H1 (cell line): ENCODE results near the gene AP2A2. TPM values are rescaled to one million over a fixed set of nuclear protein-coding genes. Genes with fewer than 3 reads are reported as not detected.

Experiments used
- ATF2 ChIP-seq: IDR thresholded peaks from 2 replicates; pipeline ENCODE4 v1.6.1; 2012; ENCODE audit warnings: low read length, inconsistent platforms
- ATF3 ChIP-seq: IDR thresholded peaks from 2 replicates; pipeline ENCODE4 v1.6.1; 2011; ENCODE audit warnings: low read depth, mild to moderate bottlenecking, low read length; ENCODE audit not compliant: insufficient read depth
- CBX5 ChIP-seq: fragments of 300-800, 300-1000 bp; sonication (generic); IDR thresholded peaks from 2 replicates; pipeline ENCODE4 v1.7.1; 2016; ENCODE audit warnings: antibody characterized with exemption, low read length, low read depth
- CEBPB ChIP-seq: IDR thresholded peaks from 2 replicates; pipeline ENCODE4 v1.6.1; 2012; ENCODE audit warnings: low read depth, low read length
- CHD2 ChIP-seq: IDR thresholded peaks from 2 replicates; pipeline ENCODE4 v1.6.1; 2012; ENCODE audit warnings: low read length, improper control_type of control experiment
- CTCF ChIP-seq, 3 experiments: IDR thresholded peaks; 1 replicate in 2 of 3; 2 replicates in 1 of 3; pipeline versions ENCODE4 v1.5.1 to v1.6.1; 2011; ENCODE audit warnings: low read length in 3 of 3, mild to moderate bottlenecking in 3 of 3, inconsistent platforms in 2 of 3, low read depth in 1 of 3, moderate library complexity in 1 of 3; ENCODE audit not compliant: insufficient read depth in 1 of 3; ENCODE audit errors: control extremely low read depth in 1 of 3
- FOSL1 ChIP-seq: IDR thresholded peaks from 2 replicates; pipeline ENCODE4 v1.6.1; 2011; ENCODE audit warnings: mild to moderate bottlenecking, low read depth, low read length, moderate library complexity; ENCODE audit not compliant: insufficient read depth
- GTF2F1 ChIP-seq: IDR thresholded peaks from 2 replicates; pipeline ENCODE4 v1.6.1; 2012; ENCODE audit warnings: low read depth, low read length, improper control_type of control experiment, borderline replicate concordance
- KDM5A ChIP-seq: fragments of 200-600 bp; IDR thresholded peaks from 2 replicates; pipeline ENCODE4 v1.7.1; 2012; ENCODE audit warnings: mild to moderate bottlenecking, low read length, inconsistent platforms, mixed read lengths
- MAFK ChIP-seq: IDR thresholded peaks from 2 replicates; pipeline ENCODE4 v1.6.1; 2012; ENCODE audit warnings: low read depth, mild to moderate bottlenecking, improper control_type of control experiment, low read length
- NRF1 ChIP-seq: IDR thresholded peaks from 2 replicates; pipeline ENCODE4 v1.6.1; 2011; ENCODE audit warnings: mild to moderate bottlenecking, low read depth, low read length, improper control_type of control experiment
- POLR2A ChIP-seq, 2 experiments: IDR thresholded peaks; 1 replicate in 1 of 2; 2 replicates in 1 of 2; pipeline ENCODE4 v1.6.1; 2011; ENCODE audit warnings: low read depth in 2 of 2, low read length in 2 of 2, mild to moderate bottlenecking in 2 of 2; ENCODE audit errors: control extremely low read depth in 1 of 2
- POLR2AphosphoS5 ChIP-seq: IDR thresholded peaks from 2 replicates; pipeline ENCODE4 v1.6.1; 2011; ENCODE audit warnings: low read depth, low read length
- RAD21 ChIP-seq, 2 experiments: IDR thresholded peaks in 1 of 2; conservative IDR thresholded peaks in 1 of 2; 2 replicates each; pipeline ENCODE4 v1.6.1; 2011; ENCODE audit warnings: low read depth in 2 of 2, low read length in 2 of 2, improper control_type of control experiment in 1 of 2, inconsistent platforms in 1 of 2, mild to moderate bottlenecking in 1 of 2, moderate library complexity in 1 of 2
- RNF2 ChIP-seq: fragments of 200-900, 300-1000 bp; sonication (generic); IDR thresholded peaks from 2 replicates; pipeline ENCODE4 v1.7.1; 2016; ENCODE audit warnings: borderline replicate concordance, low read depth, mild to moderate bottlenecking, antibody characterized with exemption, low read length; ENCODE audit not compliant: poor library complexity, severe bottlenecking; ENCODE audit errors: missing control alignments
- RXRA ChIP-seq: IDR thresholded peaks from 2 replicates; pipeline ENCODE4 v1.6.1; 2011; ENCODE audit warnings: low read depth, mild to moderate bottlenecking, low read length, moderate library complexity; ENCODE audit not compliant: insufficient read depth
- SAP30 ChIP-seq: fragments of 300-600 bp; sonication (generic); IDR thresholded peaks from 2 replicates; pipeline ENCODE4 v1.7.1; 2012; ENCODE audit warnings: low read length, moderate library complexity, mild to moderate bottlenecking, inconsistent platforms; ENCODE audit not compliant: insufficient read depth, insufficient replicate concordance
- SIRT6 ChIP-seq: IDR thresholded peaks from one replicate; pipeline ENCODE4 v1.7.1; 2012; ENCODE audit warnings: low read length, inconsistent platforms
- SP1 ChIP-seq: IDR thresholded peaks from 2 replicates; pipeline ENCODE4 v1.6.1; 2011; ENCODE audit warnings: low read depth, low read length
- SP4 ChIP-seq: IDR thresholded peaks from 2 replicates; pipeline ENCODE4 v1.6.1; 2012; ENCODE audit warnings: low read length, inconsistent platforms
- YY1 ChIP-seq: IDR thresholded peaks from 2 replicates; pipeline ENCODE4 v1.6.1; 2011; ENCODE audit warnings: low read depth, mild to moderate bottlenecking, low read length
- ZNF274 ChIP-seq: IDR thresholded peaks from 2 replicates; pipeline ENCODE4 v1.7.0; 2012; ENCODE audit warnings: low read length, borderline replicate concordance; ENCODE audit errors: extremely low read depth
- polyA plus RNA-seq, 7 experiments: library from polyadenylated mRNA; depleted of rRNA in 3 of 7; stranded (reverse) in 5 of 7; unstranded in 2 of 7; fragments of >200 nt in 5 of 7; fragments of 200-250 nt in 2 of 7; gene quantifications; 1 replicate in 5 of 7; 2 replicates in 1 of 7; 4 replicates in 1 of 7; pipeline versions ENCODE4 v1.2.1 to v1.2.3, GENCODE V29; 2011 to 2013; ENCODE audit warnings: missing spikeins in 2 of 7, mixed read lengths in 2 of 7
- total RNA-seq: library from RNA; stranded (reverse); fragmentation: NEBNext Ultra II Directional; extraction: Animal tissue kit (Norgen Biotek cat#: 25700); gene quantifications from 2 replicates; pipeline ENCODE4 v1.2.1, GENCODE V29; 2021

Gene AP2A2
- total and polyA plus RNA-seq, 2 of the 8 experiments (the other 6 are each of a cell fraction or from before 2014, with no cell fraction given): 50.0 to 65.0 TPM

GRCh38 chr11:975827-976226 lies 50.2 kb downstream of the AP2A2 start (continued):
- TF ChIP-seq POLR2A (IDR thresholded peaks at IDR 0.05; ENCODE audit: control extremely low read depth in 1 of 2, low read depth in 2 of 2, low read length in 2 of 2): no peak
- no peak for TF ChIP-seq ZNF274
- TF ChIP-seq MAFK: no peak
- no peak for TF ChIP-seq RXRA
- no peak for TF ChIP-seq SIRT6
- peak; percentile 49; the same call in 1 of the 2 replicates for TF ChIP-seq SP1
- no peak for TF ChIP-seq NRF1
- no peak for TF ChIP-seq RNF2
- no peak for TF ChIP-seq ATF2
- no peak for TF ChIP-seq KDM5A
- TF ChIP-seq CTCF (IDR thresholded peaks at IDR 0.05; ENCODE audit: control extremely low read depth in 1 of 3, insufficient read depth in 1 of 3, low read depth in 1 of 3, low read length in 3 of 3): peak; percentile 62 to 73 (median 68)
- no peak for TF ChIP-seq SAP30
- no peak for TF ChIP-seq SP4
- no peak; the same call in 1 of the 2 replicates for TF ChIP-seq CHD2
- no peak for TF ChIP-seq CEBPB
- TF ChIP-seq GTF2F1: no peak
- TF ChIP-seq POLR2AphosphoS5: no peak
- no peak for TF ChIP-seq CBX5
- TF ChIP-seq YY1: no peak
- TF ChIP-seq RAD21 (IDR thresholded peaks at IDR 0.05 in 1 of 2, conservative IDR thresholded peaks at IDR 0.05 in 1 of 2; ENCODE audit: low read depth in 2 of 2, low read length in 2 of 2): peak; percentile 59 to 75
- no peak for TF ChIP-seq FOSL1
- no peak for TF ChIP-seq ATF3
